HuH-7 (cell line): ENCODE measurements around the gene DHH.
"Not testable (repeated sequence)": the region's sequence is repeated elsewhere in the genome, so short reads cannot be mapped to it uniquely, and the experiment has no call there.

Experiments used
- DNase-seq: peaks from one replicate; pipeline ENCODE4 v3.0.0; 2011; ENCODE audit warnings: low spot score

The DHH gene

GRCh38 chr12:49070971-49071370 is 23.6 kb downstream of the DHH start:
- no peak for DNase-seq

DNA sequence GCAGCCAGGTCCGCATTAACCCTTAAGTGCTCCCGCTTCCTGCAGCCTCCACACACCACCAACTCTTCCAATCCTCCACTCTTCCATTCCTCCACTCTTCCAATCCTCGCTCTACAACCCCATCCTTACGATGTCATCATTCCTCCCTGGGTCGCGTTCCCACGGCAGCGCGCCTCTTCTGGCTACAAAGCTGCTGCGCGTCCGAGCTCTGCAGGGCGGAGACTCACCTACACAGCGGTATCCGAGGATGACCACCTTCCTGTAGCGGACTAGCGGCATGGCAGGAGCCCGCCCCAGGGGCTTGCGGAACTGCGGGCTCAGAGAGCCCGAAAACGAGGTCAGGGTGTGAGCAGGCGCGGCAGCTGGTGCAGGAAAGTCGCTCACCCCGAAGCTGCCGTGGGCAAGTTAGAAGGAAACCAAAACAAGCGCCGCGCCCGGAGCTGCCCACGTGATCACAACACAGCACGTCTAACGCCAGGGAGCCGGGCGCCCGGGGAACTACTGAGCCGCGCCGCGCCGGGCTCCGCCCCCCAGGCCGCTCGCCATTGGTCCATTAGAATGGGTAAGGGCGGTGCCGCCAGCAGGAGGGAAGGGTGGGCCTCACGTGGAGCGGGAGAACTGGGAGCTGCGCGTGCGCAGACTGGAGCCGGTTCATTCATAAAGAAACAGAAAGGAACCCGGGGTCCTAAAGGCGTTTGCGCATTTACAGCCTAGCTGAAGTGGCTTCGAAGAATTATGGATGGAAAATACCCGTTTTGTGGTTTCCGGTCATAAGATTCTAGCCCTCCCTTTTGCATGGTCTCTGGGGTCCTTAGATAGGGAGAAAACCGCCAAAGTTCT is 24.9 kb downstream of the DHH start, which contains the start of gene RHEBL1:
TSS of gene RHEBL1 (minus strand) at position 473 of the 840 bp plus-strand sequence. CDS start at position 279, 194 bp downstream.
- peak; percentile 93 for DNase-seq

GRCh38 chr12:49068879-49069506 is 25.6 kb downstream of the DHH start:
- DNase-seq: no peak

- DNase-seq: no peak
Measured at GRCh38 chr12:49066120-49066519, 28.5 kb downstream of the DHH start.

DNA sequence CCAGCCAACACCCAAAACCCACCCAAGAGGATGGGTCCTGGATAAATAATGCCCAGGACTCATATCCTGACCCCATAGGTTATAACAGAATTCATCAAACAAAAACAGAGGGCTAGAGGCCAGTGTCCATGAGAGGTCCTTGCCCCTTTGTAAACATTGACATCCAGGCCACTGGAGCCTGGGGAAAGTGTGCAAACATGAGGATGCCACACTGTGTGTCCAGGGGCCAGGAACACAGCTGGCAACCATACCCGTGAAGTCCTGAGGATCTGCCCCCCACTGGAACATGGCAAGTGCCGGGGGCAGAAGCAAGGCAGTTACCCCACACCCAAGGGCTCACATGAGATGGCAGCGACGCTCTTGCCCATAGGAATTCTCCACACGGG is 29.8 kb downstream of the DHH start:
- DNase-seq: no peak

GRCh38 chr12:49061916-49062315 is 32.7 kb downstream of the DHH start:
- DNase-seq: not testable (repeated sequence)

GRCh38 chr12:49061157-49061650 is 33.4 kb downstream of the DHH start:
- no peak for DNase-seq

DNA sequence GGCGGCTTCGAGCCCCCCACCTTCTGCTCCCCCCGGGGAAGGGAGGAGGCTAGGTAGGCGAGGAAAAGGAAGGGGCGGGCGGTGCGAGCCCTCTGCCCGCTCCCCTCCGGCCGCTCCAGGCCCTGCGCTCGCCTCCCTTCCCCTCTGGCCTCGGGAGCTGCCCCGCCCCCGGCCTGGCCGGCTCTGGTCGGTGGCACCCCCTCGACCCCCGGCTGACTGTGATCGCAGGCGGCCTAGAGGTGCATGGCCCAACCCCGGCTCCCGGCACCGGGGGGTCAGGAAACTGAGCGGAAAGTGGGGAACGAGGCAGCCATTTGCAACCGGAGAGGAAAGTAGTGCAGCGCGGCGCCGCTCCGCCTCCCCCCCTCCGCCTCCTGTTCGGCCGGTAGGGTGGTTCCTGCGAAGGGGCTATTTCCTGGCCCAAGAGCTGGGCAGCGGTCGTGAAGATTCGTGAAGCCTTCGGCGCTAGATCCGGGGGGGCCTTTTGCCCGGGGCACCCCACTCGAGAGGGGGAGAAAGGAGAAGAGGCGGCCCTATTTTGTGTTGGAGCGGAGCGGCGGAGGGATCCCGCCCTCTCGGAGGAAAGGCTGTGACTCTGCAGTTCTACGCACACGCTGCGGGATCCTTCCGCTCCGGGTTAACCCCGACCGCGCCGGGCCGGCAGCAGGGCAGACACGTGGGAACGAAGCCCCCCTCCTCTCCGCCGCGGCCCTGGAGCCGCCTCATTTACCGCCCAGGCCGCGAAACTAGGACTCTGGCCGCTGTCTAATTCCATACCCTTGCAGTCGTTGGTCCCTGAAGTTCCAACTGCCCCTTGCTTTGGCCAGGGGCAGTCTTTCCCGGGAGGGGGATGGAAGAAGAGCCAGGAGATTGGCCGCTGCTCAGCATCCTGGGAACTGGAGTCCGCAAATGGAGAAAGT is 34.1 kb downstream of the DHH start, which contains the start of gene KMT2D:
TSS of gene KMT2D (minus strand) at position 558 of the 920 bp plus-strand sequence. CDS start 5,470 bp downstream, outside the sequence.
- peak; percentile 97 for DNase-seq

GRCh38 chr12:49059299-49060171 is 35.1 kb downstream of the DHH start:
- DNase-seq: peak; percentile 49

- no peak for DNase-seq
Measured at GRCh38 chr12:49059045-49059298, 35.6 kb downstream of the DHH start.

DNA sequence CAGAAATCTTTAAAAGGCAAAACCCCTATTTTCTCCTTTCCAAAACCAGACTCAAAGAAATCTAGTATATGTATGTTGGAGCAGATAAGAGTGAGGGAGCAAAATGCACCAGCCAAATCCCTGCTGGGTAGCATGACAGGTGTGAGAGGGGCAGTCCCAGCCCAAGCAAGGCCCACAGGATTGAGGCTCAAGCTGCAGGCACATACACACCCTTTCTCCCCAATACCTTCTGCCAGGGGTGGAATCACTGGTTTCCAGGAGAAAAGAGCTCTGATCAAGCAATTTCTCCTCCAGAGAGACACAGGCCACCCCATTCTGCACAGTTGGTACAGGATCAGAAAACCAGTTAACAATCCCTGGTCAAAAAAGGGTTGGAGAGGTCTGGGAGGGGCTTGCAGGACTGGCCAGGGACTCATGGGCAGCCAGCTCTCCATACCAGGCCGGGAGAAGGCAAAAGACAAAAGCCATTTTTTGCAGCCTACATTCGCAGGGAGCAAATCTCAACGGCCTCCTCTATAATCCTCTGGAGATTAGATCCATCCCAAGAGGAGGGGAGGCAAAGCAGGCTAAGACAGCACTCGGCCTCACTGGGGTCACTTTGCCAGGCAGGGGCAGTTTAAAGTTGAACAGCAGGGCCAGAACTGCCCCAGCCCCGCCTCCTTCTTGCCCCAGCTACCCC is 36.1 kb downstream of the DHH start:
- no peak for DNase-seq

DNA sequence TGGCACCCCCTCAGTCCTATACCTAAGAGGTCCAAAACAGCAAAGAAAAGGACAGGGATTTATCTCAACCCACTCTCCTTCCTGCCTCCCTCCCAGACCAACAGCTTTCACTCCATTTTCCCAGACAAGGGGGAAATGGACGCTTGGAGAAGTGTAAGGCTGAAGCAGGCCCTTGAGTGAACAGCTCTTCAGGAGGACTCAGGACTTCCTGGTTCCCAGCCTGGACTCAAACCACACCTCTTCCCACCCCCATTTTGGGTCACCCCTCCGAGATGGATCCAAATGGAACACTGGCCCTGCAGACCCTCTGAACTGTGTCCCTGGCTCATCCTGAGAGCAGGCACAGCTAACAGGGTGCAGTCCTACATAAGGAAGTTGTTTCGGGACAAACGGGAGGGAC is 36.7 kb downstream of the DHH start:
- DNase-seq: no peak

DNA sequence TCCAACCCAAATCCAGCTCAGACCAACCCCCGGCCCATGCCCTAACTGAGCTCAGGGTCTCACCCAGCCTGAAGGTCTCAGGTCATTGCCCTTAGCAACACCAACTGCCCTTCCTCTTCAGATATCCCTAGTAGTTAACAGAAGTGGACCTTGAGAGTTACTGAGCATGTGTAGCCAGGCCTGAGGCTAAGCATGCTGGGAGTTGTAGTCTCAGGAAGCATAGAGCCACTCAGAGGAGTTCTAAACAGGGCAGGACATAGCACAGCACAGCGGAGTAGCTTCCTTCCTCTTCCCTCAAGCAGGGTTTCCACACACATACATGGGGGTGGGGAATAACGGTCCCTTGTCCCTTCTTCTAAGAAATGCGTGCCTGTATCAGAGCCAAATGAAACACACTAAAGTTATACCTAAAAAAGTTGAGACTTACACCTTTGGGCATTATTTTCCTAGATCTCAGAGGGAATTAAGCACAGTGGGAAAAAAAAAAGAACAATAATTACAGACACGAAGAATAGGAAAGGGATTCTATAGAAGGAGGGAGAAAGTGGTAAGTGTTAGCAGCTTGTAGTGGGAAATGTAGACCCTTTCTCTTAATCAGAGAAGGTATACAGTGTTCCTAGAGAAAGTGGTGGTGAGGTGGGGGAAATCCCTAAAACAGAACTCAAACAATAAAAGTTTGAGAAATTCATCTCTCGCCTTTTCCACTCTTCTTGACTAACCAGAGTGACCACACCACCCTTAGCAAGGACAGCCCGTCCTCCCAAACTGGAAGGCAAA is 38.4 kb downstream of the DHH start:
- peak; percentile 85 for DNase-seq

- no peak for DNase-seq
Measured at GRCh38 chr12:49055092-49055491, 39.5 kb downstream of the DHH start.

DNA sequence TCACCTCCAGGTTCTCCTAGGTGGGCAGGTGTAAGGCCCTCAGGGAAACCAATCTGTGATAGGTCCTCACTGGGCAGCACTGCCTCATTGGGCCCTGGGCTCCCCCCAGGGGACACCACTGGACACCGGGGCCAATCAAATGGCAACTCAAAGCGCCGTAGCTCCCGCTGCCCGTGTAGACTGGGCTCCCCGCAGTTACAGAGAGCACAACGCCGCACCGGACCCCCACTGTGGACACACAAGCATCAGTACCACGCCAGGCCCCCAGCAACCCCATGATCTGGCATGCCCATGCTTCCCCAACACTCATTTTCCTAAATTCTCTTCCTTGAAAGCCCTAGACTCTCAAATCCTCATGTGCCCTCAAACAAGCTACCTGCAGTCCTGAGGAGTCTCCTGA is 40.1 kb downstream of the DHH start:
- no peak for DNase-seq

DNA sequence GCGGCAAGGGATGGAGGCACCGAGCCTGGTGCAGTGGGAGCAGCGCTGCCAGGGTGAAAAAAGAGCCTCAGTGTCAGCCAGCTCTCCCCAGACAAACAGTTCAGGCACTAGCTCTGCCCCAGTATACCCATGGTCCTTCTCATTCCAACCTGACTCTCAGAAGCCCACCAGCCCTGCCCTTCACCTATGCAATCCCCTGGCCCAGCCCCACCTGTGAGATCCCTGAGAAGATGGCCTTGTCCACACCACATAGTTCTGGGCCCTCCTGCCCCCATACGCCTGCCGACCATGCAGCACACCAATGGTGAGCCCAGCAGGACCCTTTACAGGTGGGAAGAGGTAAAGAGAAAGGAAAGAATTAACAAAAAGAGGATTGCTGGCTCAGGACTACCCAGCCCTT is 40.5 kb downstream of the DHH start:
- no peak for DNase-seq

GRCh38 chr12:49052451-49053208 is 42.0 kb downstream of the DHH start:
- no peak for DNase-seq

DNA sequence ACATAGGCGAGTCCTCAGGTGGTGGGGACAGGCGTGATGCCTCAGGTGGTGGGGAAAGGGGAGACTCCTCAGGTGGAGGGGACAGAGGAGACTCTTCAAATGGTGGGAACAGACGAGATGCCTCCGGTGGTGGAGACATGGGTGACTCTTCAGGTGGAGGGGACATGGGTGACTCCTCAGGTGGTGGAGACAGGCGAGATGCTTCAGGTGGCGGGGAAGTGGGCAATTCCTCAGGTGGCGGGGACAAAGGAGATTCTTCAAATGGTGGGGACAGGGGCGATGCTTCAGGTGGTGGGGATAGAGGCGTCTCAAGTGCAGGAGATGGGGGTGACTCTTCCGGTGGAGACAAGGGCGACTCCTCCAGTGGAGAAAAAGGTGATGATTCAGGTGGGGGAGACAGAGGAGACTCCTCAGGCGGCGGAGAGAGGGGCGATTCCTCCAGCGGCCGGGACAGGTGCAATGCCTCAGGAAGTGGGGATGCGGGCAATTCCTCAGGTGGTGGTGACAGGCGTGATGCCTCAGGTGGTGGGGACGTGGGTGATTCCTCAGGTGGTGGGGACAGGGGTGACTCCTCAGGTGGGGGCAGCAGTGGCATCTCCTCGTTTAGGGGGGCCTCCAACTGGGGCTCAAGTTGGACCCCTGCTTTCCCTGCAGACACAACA is 42.7 kb downstream of the DHH start:
- DNase-seq: no peak

DNA sequence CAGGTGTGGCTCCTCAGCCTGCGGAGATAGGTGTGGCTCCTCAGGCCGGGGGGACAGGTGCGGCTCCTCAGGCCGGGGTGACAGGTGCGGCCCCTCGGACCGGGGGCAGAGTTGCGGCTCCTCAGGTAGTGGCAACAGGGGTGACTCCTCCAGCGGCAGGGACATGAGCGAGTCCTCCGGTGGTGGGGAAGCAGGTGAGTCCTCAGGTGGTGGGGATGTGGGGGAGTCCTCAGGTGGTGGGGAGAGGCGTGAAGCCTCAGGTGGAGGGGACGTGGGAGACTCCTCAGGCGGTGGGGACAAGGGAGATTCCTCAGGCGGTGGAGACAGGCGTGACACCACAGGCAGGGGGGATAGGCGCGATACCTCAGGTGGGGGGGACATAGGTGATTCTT is 43.2 kb downstream of the DHH start:
- DNase-seq: no peak
